ENCODE measurements around the gene SCEL.

GRCh38 chr13:77653301-77653700 lies 117.8 kb downstream of the SCEL start:
- TF ChIP-seq POLR2A (IDR thresholded peaks at IDR 0.05; ENCODE audit: low read depth, low read length) (no peak), SPI1 (IDR thresholded peaks at IDR 0.05; ENCODE audit: low read depth, low read length) (no peak), POLR2AphosphoS5 (IDR thresholded peaks at IDR 0.05; ENCODE audit: low read depth, low read length) (no peak)

Data from GM12891 (cell line).